Caco-2 (cell line): ENCODE measurements around the gene NPAS3. TPM values are rescaled to one million over a fixed set of nuclear protein-coding genes. Genes with fewer than 3 reads are reported as not detected.

Experiments used
- BruUV-seq: library from RNA; stranded (reverse); fragments of 400-500 nt; replicated peaks from 2 replicates; lab custom pipeline; 2021; lab: Mats Ljungman, UMichigan
- CTCF ChIA-PET: fragments of 300-600 bp; sonication (Branson Sonifier 250); formaldehyde crosslinking; loops from one replicate; lab custom pipeline; 2022; ENCODE audit warnings: antibody characterized with exemption; lab: Charles Lee
- POLR2A ChIA-PET: fragments of 300-600 bp; sonication (Branson Sonifier 250); formaldehyde crosslinking; loops from one replicate; lab custom pipeline; 2022; ENCODE audit warnings: antibody characterized with exemption; lab: Charles Lee
- DNase-seq, 2 experiments: peaks; one replicate each; pipeline versions ENCODE4 v3.0.0 to v3.0.0-alpha.2; 2020 to 2022
- H3K27me3 ChIP-seq: replicated peaks from 2 replicates; pipeline ENCODE4 v1.6.0; 2011; ENCODE audit warnings: low read length; ENCODE audit not compliant: control insufficient read depth, insufficient read depth
- H3K36me3 ChIP-seq: 2 replicates; pipeline ENCODE4 v1.5.1; 2011; ENCODE audit warnings: low read length; ENCODE audit not compliant: control insufficient read depth, insufficient read depth
- H3K4me1 ChIP-seq: fragments of 250-450 bp; sonication (Bioruptor Pico); 2 replicates; pipeline ENCODE4 v1.5.1; 2020; ENCODE audit warnings: mild to moderate bottlenecking
- H3K4me3 ChIP-seq: 2 replicates; pipeline ENCODE4 v1.5.1; 2011; ENCODE audit warnings: low read depth, mild to moderate bottlenecking, control low read depth, low read length
- H3K9me3 ChIP-seq: fragments of 250-450 bp; sonication (Bioruptor Pico); 2 replicates; pipeline ENCODE4 v1.5.1; 2020; ENCODE audit warnings: mild to moderate bottlenecking, moderate library complexity
- H3K27ac Mint-ChIP-seq: one replicate; pipeline ENCODE4 v1.8.0; 2022; ENCODE audit warnings: mixed read lengths; ENCODE audit not compliant: unreplicated experiment
- H3K27me3 Mint-ChIP-seq: one replicate; pipeline ENCODE4 v1.8.0; 2022; ENCODE audit warnings: mixed read lengths; ENCODE audit not compliant: insufficient read depth, unreplicated experiment
- H3K36me3 Mint-ChIP-seq: one replicate; pipeline ENCODE4 v1.8.0; 2022; ENCODE audit warnings: mild to moderate bottlenecking, mixed read lengths; ENCODE audit not compliant: insufficient read depth, unreplicated experiment
- H3K4me1 Mint-ChIP-seq: one replicate; pipeline ENCODE4 v1.8.0; 2022; ENCODE audit warnings: low read depth, mixed read lengths; ENCODE audit not compliant: unreplicated experiment
- H3K4me3 Mint-ChIP-seq: one replicate; pipeline ENCODE4 v1.8.0; 2022; ENCODE audit warnings: mild to moderate bottlenecking, moderate library complexity, mixed read lengths; ENCODE audit not compliant: unreplicated experiment
- H3K9me3 Mint-ChIP-seq: one replicate; pipeline ENCODE4 v1.8.0; 2022; ENCODE audit warnings: mixed read lengths; ENCODE audit not compliant: unreplicated experiment
- intact Hi-C: fragments of 100-400 bp; cut with micrococcal nuclease; formaldehyde crosslinking; loops from one replicate; pipeline ENCODE4 v1.10.0; 2022; ENCODE audit not compliant: unreplicated experiment
- total RNA-seq: library from RNA; stranded (reverse); gene quantifications from 2 replicates; pipeline ENCODE4 v1.2.3, GENCODE V29; 2022
- TF ChIP-seq, protein P1 (sequence below), 2 experiments: fragments of 200-600 bp in 1 of 2; IDR thresholded peaks; 1 replicate in 1 of 2; 2 replicates in 1 of 2; pipeline versions ENCODE4 v1.5.1 to v1.8.0; 2011 to 2022; ENCODE audit warnings: antibody characterized with exemption in 1 of 2, control low read depth in 1 of 2, inconsistent platforms in 1 of 2, low read depth in 1 of 2, low read length in 1 of 2, mild to moderate bottlenecking in 1 of 2, moderate library complexity in 1 of 2; ENCODE audit not compliant: insufficient read depth in 1 of 2, severe bottlenecking in 1 of 2, unreplicated experiment in 1 of 2

NPAS3 gene
- total RNA-seq, 1 experiment from 2014 or later, result not detected

DNA sequence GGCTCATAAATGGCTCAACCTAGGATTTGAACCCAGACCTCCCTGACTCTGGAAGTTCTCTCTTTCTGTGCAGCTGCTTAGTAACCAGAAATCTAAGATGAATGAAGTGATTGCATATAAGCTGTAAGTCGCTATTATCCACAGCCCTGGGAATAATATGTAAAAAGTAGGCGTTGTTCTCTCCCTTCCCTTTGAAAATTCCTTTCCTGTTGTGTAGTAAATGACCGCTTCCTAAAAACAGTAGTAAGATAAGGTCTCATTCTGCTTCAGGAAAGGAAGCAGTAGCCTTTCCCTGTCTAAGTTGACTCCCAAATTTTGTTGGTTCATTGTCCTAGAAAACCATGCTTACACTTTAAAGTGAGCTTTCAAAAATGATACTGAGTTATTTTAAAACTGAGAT, 593.9 kb downstream of the NPAS3 start:
- Mint-ChIP-seq H3K4me1 (no peaks in the 10 kb centered on the region), H3K27me3 (peaks cover 7% of the 10 kb centered on the region), H3K36me3 (no peaks in the 10 kb centered on the region), H3K9me3 (no peaks in the 10 kb centered on the region), H3K4me3 (no peak overlapping the region), H3K27ac (no peak overlapping the region)
- DNase-seq, result no peak
- no peaks in the 10 kb centered on the region for H3K9me3 ChIP-seq
- H3K27me3 ChIP-seq, result no peaks in the 10 kb centered on the region; the same call in 1 of the 2 replicates
- TF ChIP-seq, protein P1, sequence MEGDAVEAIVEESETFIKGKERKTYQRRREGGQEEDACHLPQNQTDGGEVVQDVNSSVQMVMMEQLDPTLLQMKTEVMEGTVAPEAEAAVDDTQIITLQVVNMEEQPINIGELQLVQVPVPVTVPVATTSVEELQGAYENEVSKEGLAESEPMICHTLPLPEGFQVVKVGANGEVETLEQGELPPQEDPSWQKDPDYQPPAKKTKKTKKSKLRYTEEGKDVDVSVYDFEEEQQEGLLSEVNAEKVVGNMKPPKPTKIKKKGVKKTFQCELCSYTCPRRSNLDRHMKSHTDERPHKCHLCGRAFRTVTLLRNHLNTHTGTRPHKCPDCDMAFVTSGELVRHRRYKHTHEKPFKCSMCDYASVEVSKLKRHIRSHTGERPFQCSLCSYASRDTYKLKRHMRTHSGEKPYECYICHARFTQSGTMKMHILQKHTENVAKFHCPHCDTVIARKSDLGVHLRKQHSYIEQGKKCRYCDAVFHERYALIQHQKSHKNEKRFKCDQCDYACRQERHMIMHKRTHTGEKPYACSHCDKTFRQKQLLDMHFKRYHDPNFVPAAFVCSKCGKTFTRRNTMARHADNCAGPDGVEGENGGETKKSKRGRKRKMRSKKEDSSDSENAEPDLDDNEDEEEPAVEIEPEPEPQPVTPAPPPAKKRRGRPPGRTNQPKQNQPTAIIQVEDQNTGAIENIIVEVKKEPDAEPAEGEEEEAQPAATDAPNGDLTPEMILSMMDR (IDR thresholded peaks at IDR 0.05; ENCODE audit: insufficient read depth in 1 of 2, low read depth in 1 of 2, low read length in 1 of 2, severe bottlenecking in 1 of 2, unreplicated experiment in 1 of 2), result no peak
- intact Hi-C loops, result no loop called here
- no peaks in the 10 kb centered on the region for H3K36me3 ChIP-seq
- H3K4me3 ChIP-seq, result no peak overlapping the region
- POLR2A ChIA-PET, result no interaction called here
- H3K4me1 ChIP-seq, result no peaks in the 10 kb centered on the region
- CTCF ChIA-PET, result no interaction called here
- no TSS peak for BruUV-seq

DNA sequence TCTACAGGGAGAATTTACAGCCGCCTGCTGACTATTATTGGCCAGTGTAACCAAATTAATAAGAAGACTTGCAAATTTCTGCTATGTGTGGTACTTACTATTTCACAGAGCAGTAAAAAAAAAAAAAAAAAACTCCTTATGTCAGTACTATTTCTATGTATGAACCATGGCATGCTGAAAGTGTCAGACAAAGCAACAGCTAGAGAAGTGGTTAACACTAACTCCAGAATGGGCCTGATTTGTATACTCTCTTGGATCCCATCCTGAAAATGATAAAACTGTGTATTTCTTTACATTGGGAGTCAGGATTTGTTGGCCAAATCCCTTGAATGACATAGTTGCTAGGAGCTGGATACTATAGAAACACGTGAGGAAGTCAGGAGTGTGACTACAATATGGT, 595.4 kb downstream of the NPAS3 start:
- no peaks in the 10 kb centered on the region for H3K27me3 ChIP-seq
- Mint-ChIP-seq H3K27ac (no peak overlapping the region), H3K27me3 (peaks cover 5% of the 10 kb centered on the region), H3K9me3 (no peaks in the 10 kb centered on the region), H3K4me3 (no peak overlapping the region), H3K4me1 (no peaks in the 10 kb centered on the region), H3K36me3 (no peaks in the 10 kb centered on the region)
- TF ChIP-seq, protein P1 (IDR thresholded peaks at IDR 0.05; ENCODE audit: insufficient read depth in 1 of 2, low read depth in 1 of 2, low read length in 1 of 2, severe bottlenecking in 1 of 2, unreplicated experiment in 1 of 2), result no peak
- CTCF ChIA-PET, result no interaction called here
- POLR2A ChIA-PET, result no interaction called here
- DNase-seq, result no peak
- H3K4me1 ChIP-seq, result no peaks in the 10 kb centered on the region
- H3K4me3 ChIP-seq, result no peak overlapping the region
- H3K9me3 ChIP-seq, result no peaks in the 10 kb centered on the region
- H3K36me3 ChIP-seq, result no peaks in the 10 kb centered on the region
- no TSS peak for BruUV-seq
- intact Hi-C loops, result no loop called here

DNA sequence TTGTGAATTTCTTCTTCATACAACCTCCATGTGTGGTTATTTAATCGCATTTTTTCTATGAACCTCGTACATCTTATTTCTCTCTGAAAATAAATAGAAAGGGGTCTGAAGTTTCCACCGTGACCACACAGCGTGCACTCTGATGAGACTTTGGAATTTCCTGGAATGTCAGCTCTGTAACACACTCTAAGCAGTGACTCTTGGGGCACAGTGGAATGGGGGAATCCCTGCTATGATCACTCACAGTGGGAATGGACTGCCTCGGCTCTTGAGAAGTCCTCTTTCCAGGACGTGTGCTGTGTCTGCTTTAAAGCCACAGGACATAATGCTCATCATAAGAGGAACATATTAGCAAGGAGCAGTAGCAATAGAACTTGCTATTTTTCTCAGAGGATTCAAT, 596.0 kb downstream of the NPAS3 start:
- TF ChIP-seq, protein P1 (IDR thresholded peaks at IDR 0.05; ENCODE audit: insufficient read depth in 1 of 2, low read depth in 1 of 2, low read length in 1 of 2, severe bottlenecking in 1 of 2, unreplicated experiment in 1 of 2), result no peak
- no peaks in the 10 kb centered on the region for H3K27me3 ChIP-seq
- H3K4me3 ChIP-seq, result no peak overlapping the region
- no peaks in the 10 kb centered on the region for H3K4me1 Mint-ChIP-seq
- H3K27me3 Mint-ChIP-seq, result peaks cover 5% of the 10 kb centered on the region
- ChIA-PET POLR2A (no interaction called here), CTCF (no interaction called here)
- H3K27ac Mint-ChIP-seq, result no peak overlapping the region
- no peaks in the 10 kb centered on the region for H3K9me3 Mint-ChIP-seq
- H3K4me3 Mint-ChIP-seq, result no peak overlapping the region
- H3K36me3 Mint-ChIP-seq, result no peaks in the 10 kb centered on the region
- no peaks in the 10 kb centered on the region for H3K9me3 ChIP-seq
- intact Hi-C loops, result no loop called here
- no TSS peak for BruUV-seq
- no peaks in the 10 kb centered on the region for H3K4me1 ChIP-seq
- H3K36me3 ChIP-seq, result no peaks in the 10 kb centered on the region
- DNase-seq, result no peak
